Transverse colon (tissue), 4 donors: Measurements from ENCODE around the gene HEXD. TPM values are rescaled to one million over a fixed set of nuclear protein-coding genes. Genes with fewer than 3 reads are reported as not detected.

Source experiments
- DNase-seq: peaks from one replicate; pipeline ENCODE4 v3.0.0-alpha.2; 2019
- H3K27ac ChIP-seq, 4 donors: fragments of 200-600 bp; sonication (generic); 2 replicates each; pipeline ENCODE4 v1.5.1; 2016 to 2018; ENCODE audit warnings: inconsistent platforms in 4 of 4
- H3K27me3 ChIP-seq: fragments of 200-600 bp; sonication (generic); 2 replicates; pipeline ENCODE4 v1.5.1; 2017; ENCODE audit warnings: inconsistent platforms
- H3K36me3 ChIP-seq, 4 donors: fragments of 200-600 bp; sonication (generic); 2 replicates each; pipeline ENCODE4 v1.5.1; 2017 to 2019; ENCODE audit warnings: inconsistent platforms in 4 of 4
- H3K4me1 ChIP-seq, 4 donors: fragments of 200-600 bp; sonication (generic); 2 replicates each; pipeline ENCODE4 v1.5.1; 2017 to 2020; ENCODE audit warnings: inconsistent platforms in 4 of 4
- H3K4me3 ChIP-seq, 4 donors: fragments of 200-600 bp; sonication (generic); 1 replicate in 1 of 4; 2 replicates in 3 of 4; pipeline versions ENCODE4 v1.5.1 to v1.6.1; 2017 to 2019; ENCODE audit warnings: inconsistent platforms in 4 of 4
- H3K9me3 ChIP-seq, 2 donors: fragments of 200-600 bp; sonication (generic); 2 replicates each; pipeline ENCODE4 v1.5.1; 2017 to 2019; ENCODE audit warnings: inconsistent platforms in 2 of 2
- CTCF ChIP-seq, 5 experiments: fragments of 200-600 bp in 3 of 5; fragments of 450-650 bp in 2 of 5; sonication (generic) in 3 of 5; IDR thresholded peaks; 1 replicate in 2 of 5; 2 replicates in 3 of 5; pipeline ENCODE4 v1.5.1; 2016 to 2017; ENCODE audit warnings: antibody characterized with exemption in 5 of 5, inconsistent platforms in 3 of 5, mild to moderate bottlenecking in 2 of 5, moderate library complexity in 1 of 5
- EP300 ChIP-seq: sonication (generic); formaldehyde crosslinking; IDR thresholded peaks from one replicate; pipeline ENCODE4 v1.6.1; 2017; ENCODE audit warnings: antibody characterized with exemption, low read depth
- POLR2A ChIP-seq: fragments of 450-650 bp; IDR thresholded peaks from one replicate; pipeline ENCODE4 v1.6.1; 2016; ENCODE audit warnings: antibody characterized with exemption, mild to moderate bottlenecking, moderate library complexity
- POLR2AphosphoS5 ChIP-seq, 3 donors: sonication (generic); formaldehyde crosslinking; IDR thresholded peaks; one replicate each; pipeline ENCODE4 v1.6.1; 2016; ENCODE audit warnings: antibody characterized with exemption in 3 of 3
- WGBS, 2 donors: methylation state at CpG; one replicate each; pipeline ENCODE4 v1.1.5; 2018; ENCODE audit warnings: low coverage in 1 of 2; 5-methylcytosine and 5-hydroxymethylcytosine counted together
- in situ Hi-C, 4 donors: fragments of 200-750 bp; cut with MboI; loops; one replicate each; pipeline versions ENCODE4 v1.15.0 to v1.15.1; 2017; ENCODE audit warnings: low sequenced_read_pairs in 3 of 4, low pct_ligation_motif_present in 1 of 4, low pct_unique_long_range_greater_than_20kb in 1 of 4
- intact Hi-C: fragments of 100-400 bp; cut with DNase I; formaldehyde crosslinking; loops from one replicate; pipeline ENCODE4 v1.15.1; 2023; ENCODE audit warnings: low total_unique reads
- total RNA-seq, 4 donors: library from RNA; depleted of rRNA; stranded (reverse); fragments of >200 nt; gene quantifications; one replicate each; pipeline ENCODE4 v1.1.0, GENCODE V29; 2016

HEXD gene
- total RNA-seq, 4 donors from 2014 or later = 45.5 to 258 (median 102) TPM

- DNase-seq = no peak
- H3K27me3 ChIP-seq = no peaks in the 10 kb centered on the region
- in situ Hi-C loops (no loop called here), intact Hi-C loops (no loop called here)
- no peak overlapping the region for H3K27ac ChIP-seq
- no peaks in the 10 kb centered on the region for H3K36me3 ChIP-seq
- no peaks in the 10 kb centered on the region for H3K9me3 ChIP-seq
- no peak overlapping the region for H3K4me3 ChIP-seq
- peaks cover 0 to 7% (median 0%) of the 10 kb centered on the region in 4 donors for H3K4me1 ChIP-seq
- no peak for TF ChIP-seq POLR2A
- WGBS, 2 donors = 79 to 95% methylated on average over 7 to 13 of the region's 13 CpGs
These were observed 19.1 kb upstream of the HEXD start for GRCh38 chr17:82399041-82399441.

DNA sequence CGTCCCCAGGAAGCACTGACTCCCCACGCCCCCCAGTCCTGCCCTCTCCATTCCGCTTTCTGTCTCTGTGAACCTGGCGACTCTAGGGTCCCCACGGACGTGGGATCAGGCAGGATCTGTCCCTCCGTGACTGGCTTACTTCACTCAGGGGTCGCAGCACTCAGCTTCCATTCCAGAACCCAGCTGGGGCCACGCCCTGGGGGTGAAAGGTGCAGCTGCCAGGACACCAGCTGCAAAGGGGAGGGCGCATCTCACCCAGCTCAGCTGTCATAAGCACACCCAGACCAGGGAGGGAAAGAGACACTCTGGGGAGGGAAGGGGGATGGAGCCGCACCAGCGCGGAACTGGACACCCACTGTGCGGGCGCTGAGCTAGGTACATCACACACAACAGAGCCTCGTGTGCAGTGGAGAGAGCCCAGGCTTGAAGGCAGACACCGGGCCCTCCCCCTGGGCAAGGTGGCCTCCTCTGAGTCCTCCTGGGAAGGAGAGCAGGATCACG, 18.5 kb upstream of the HEXD start:
- Histone ChIP-seq H3K27me3 (no peaks in the 10 kb centered on the region), H3K36me3 (no peaks in the 10 kb centered on the region), H3K4me1 (peaks cover 0 to 7% (median 0%) of the 10 kb centered on the region in 4 donors), H3K27ac (no peak overlapping the region), H3K4me3 (no peak overlapping the region), H3K9me3 (no peaks in the 10 kb centered on the region)
- in situ Hi-C loops (no loop called here), intact Hi-C loops (no loop called here)
- TF ChIP-seq CTCF (IDR thresholded peaks at IDR 0.05) (no peak), EP300 (no peak), POLR2A (no peak), POLR2AphosphoS5 (IDR thresholded peaks at IDR 0.05) (no peak)
- DNase-seq = no peak
- 88 to 90% methylated on average over 2 to 16 of the region's 18 CpGs for WGBS, 2 donors

DNA sequence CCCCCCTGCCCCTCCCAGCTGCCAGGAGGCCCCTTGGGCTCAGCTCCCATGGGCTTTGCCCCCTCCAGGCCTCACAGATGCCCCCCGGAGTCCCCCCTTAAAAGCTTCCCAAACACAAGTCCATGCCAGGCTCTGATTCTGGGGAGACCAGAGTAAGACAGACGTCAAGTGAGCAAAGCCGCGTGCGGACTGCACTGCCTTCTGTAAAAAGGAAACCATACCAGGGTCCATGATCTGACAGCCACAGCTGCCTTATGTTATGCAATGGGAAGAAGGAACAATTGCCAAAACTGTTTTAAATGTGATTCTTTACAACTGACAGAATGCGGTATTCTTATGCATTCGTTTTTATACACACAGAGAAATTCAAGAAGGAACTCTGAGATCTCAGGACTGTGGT, 17.9 kb upstream of the HEXD start:
- 66 to 84% methylated on average over 2 to 7 of the region's 7 CpGs for WGBS, 2 donors
- no peaks in the 10 kb centered on the region for H3K9me3 ChIP-seq
- TF ChIP-seq POLR2A (no peak), POLR2AphosphoS5 (IDR thresholded peaks at IDR 0.05) (no peak), CTCF (IDR thresholded peaks at IDR 0.05) (no peak), EP300 (no peak)
- no peak overlapping the region for H3K27ac ChIP-seq
- peaks cover 0 to 7% (median 0%) of the 10 kb centered on the region in 4 donors for H3K4me1 ChIP-seq
- intact Hi-C loops = no loop called here
- in situ Hi-C loops = no loop called here
- no peak for DNase-seq
- no peaks in the 10 kb centered on the region for H3K36me3 ChIP-seq
- H3K4me3 ChIP-seq = no peak overlapping the region
- H3K27me3 ChIP-seq = no peaks in the 10 kb centered on the region

DNA sequence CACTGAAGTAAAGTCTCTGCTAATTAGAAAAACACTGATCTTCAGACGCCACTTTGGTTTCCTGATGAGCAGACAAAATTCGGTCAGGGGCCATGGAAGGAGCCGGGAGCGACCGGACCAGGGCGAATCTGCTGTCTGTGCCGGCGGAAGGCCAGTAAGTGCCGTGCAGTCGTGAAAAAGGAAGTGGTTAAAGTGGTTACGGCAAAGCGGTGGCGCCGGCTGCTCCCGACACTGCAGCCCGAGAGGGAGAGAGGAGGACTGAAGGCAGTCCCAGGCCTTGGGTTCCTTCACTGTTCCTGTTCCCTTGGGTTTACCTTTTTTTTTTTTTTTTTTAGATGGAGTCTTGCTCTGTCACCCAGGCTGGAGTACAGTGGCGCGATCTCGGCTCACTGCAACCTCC, 17.3 kb upstream of the HEXD start:
- WGBS, 2 donors = 68 to 78% methylated on average over 13 to 19 of the region's 19 CpGs
- DNase-seq = peak; percentile 67
- H3K4me1 ChIP-seq = peaks cover 0 to 7% (median 0%) of the 10 kb centered on the region in 4 donors
- H3K4me3 ChIP-seq = no peak overlapping the region
- H3K27ac ChIP-seq = peak overlapping the region in 1 of 4 donors; percentile 26
- in situ Hi-C loops (no loop called here), intact Hi-C loops (no loop called here)
- no peaks in the 10 kb centered on the region for H3K36me3 ChIP-seq
- no peaks in the 10 kb centered on the region for H3K9me3 ChIP-seq
- no peaks in the 10 kb centered on the region for H3K27me3 ChIP-seq
- TF ChIP-seq POLR2A = no peak
- TF ChIP-seq POLR2AphosphoS5 (IDR thresholded peaks at IDR 0.05) = no peak
- TF ChIP-seq EP300 = no peak
- no peak for TF ChIP-seq CTCF (IDR thresholded peaks at IDR 0.05)

DNA sequence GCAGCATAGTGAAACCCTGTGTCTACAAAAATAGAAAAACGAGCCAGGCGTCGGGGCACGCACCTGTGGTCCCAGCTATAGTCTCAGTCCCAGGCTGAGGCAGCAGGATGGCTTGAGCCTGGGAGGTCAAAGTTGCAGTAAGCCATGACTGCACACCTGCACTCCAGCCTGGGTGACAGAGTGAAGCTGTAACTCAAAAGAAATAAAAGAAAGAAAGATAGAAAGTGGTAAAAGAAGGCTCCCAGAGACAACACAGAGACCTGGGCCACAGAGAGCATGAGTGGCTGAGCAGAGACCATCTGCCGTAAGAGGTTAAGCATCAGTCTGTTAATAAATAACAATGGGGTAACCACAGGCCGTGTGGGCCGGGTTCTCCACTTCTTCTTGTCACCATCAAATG, 15.3 kb upstream of the HEXD start:
- in situ Hi-C loops = no loop called here
- WGBS, 2 donors = 89 to 91% methylated on average over 4 to 7 of the region's 7 CpGs
- intact Hi-C loops = no loop called here
- Histone ChIP-seq H3K27ac (no peak overlapping the region), H3K27me3 (no peaks in the 10 kb centered on the region), H3K4me1 (peaks cover 0 to 7% (median 0%) of the 10 kb centered on the region in 4 donors), H3K4me3 (no peak overlapping the region), H3K36me3 (no peaks in the 10 kb centered on the region), H3K9me3 (no peaks in the 10 kb centered on the region)
- no peak for DNase-seq
- TF ChIP-seq CTCF (IDR thresholded peaks at IDR 0.05) = no peak
- no peak for TF ChIP-seq POLR2AphosphoS5 (IDR thresholded peaks at IDR 0.05)
- no peak for TF ChIP-seq EP300
- no peak for TF ChIP-seq POLR2A
